ENCODE results near the gene ALAS1.
A peak's percentile ranks its signal among the peaks of the same experiment; 100 is the strongest.
"Not testable (repeated sequence)": the region's sequence is repeated elsewhere in the genome, so short reads cannot be mapped to it uniquely, and the experiment has no call there.

ALAS1 gene

DNA sequence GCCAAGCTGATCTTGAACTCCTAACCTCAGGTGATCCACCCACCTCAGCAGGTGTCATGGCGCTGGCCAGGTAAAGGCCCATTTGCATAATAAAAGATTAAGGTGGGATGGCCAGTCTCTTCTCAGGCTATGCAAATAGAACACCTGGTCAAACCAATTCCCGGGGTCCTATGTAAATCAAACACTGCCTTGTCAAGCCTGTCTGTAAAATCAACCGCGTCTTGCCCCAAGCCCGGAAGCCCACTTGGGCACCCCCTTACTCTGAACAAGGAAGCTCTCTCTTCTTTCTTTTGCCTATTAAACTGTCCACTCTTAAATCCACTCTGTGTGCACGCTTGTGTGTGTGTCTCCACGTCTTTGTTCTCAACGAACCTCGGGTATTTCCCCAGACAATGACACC, 30.7 kb upstream of the ALAS1 start:
- Histone ChIP-seq H3K27me3 (ENCODE audit: control insufficient read depth, insufficient read depth, low read length) (no peaks in the 10 kb centered on the region), H3K4me3 (ENCODE audit: low read depth, low read length) (peak overlapping the region; percentile 31), H3K9ac (ENCODE audit: low read depth, low read length) (peak overlapping the region; percentile 41), H3K36me3 (ENCODE audit: control insufficient read depth, insufficient read depth, low read length) (no peaks in the 10 kb centered on the region), H3K4me1 (ENCODE audit: control insufficient read depth, insufficient read depth, low read length) (peaks cover 7% of the 10 kb centered on the region), H3K9me3 (ENCODE audit: control insufficient read depth, insufficient read depth, low read length) (no peaks in the 10 kb centered on the region)

DNA sequence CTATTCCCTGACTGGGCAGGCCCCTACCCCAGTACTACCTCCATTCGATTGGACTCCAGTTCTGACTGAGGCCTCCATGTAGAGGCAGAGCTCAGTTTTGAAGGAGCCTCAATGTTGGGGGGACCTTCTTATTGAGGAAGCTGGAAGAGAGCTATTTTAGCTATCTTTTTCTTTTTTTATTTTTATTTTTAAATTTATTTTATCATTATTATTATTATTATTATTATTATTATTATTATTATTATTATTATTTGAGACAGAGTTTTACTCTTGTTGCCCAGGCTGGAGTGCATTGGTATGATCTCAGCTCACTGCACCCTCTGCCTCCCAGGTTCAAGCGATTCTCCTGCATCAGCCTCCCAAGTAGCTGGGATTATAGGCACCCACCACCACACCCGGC, 27.7 kb upstream of the ALAS1 start:
- not testable (repeated sequence) for H3K9ac ChIP-seq (ENCODE audit: low read depth, low read length); H3K9me3 ChIP-seq (ENCODE audit: control insufficient read depth, insufficient read depth, low read length); H3K4me1 ChIP-seq (ENCODE audit: control insufficient read depth, insufficient read depth, low read length); H3K36me3 ChIP-seq (ENCODE audit: control insufficient read depth, insufficient read depth, low read length); H3K4me3 ChIP-seq (ENCODE audit: low read depth, low read length); H3K27me3 ChIP-seq (ENCODE audit: control insufficient read depth, insufficient read depth, low read length)

DNA sequence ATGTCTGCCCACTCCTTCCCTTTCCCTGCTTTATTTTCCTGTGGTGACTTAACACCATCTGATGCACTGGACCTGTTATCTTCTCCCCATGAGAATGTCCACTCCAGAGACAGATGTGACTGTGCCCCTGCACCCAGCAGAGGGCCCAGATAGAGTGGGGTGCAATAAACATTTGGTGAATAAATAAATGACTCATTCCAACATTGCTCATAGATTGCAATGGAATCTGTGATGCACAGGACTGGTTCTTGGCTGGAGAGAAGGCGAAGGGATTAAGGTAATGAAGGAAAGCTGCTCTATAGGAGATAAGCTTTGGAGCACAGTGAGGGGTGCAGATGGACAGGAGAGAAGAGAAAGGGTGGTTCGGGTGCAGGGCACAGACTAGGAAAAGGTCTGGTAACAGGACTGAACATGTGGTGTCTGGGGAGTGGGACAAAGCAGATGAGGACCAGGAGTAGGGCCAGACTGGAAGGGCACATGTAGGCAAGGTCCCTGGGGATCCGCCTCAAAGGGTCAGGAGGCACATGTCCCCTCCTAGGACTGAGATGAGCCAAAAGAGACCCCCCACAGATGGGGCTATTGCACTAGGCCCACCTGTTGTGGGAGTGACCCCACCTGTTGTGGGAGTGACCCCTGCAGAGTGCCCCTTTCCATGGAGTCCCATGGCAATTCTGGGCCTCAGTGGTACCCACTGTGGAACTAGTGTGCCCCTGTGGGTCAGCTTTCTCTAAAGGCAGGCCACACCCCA, 26.3 kb upstream of the ALAS1 start:
- no peaks in the 10 kb centered on the region for H3K9me3 ChIP-seq (ENCODE audit: control insufficient read depth, insufficient read depth, low read length)
- H3K4me1 ChIP-seq (ENCODE audit: control insufficient read depth, insufficient read depth, low read length), result peaks cover 4% of the 10 kb centered on the region
- H3K36me3 ChIP-seq (ENCODE audit: control insufficient read depth, insufficient read depth, low read length), result no peaks in the 10 kb centered on the region
- H3K4me3 ChIP-seq (ENCODE audit: low read depth, low read length), result no peak overlapping the region
- H3K9ac ChIP-seq (ENCODE audit: low read depth, low read length), result no peak overlapping the region
- no peaks in the 10 kb centered on the region for H3K27me3 ChIP-seq (ENCODE audit: control insufficient read depth, insufficient read depth, low read length)

DNA sequence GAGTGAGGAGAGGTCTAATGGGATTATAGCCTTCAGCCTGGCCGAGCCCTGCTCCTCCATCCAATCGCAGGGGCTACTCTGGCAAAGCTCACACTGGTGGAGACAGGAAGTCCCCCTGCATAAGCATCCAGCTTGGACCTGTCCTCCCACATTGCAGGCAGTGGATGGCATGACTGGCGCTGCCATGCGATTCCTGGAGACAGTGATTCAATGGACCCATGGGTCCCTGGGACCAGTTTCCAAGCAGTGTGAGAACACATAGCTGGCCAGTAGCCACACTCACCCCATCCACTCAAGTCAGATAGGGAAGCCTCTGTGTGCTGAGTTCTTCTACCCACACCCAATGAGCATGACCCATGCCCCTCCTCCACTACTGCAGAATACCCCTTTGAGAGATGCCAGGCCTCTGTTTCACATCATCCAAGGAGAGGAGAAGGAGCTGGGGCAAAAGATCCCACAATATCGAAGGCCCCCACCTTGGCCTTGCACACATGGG, 25.6 kb upstream of the ALAS1 start:
- Histone ChIP-seq H3K4me3 (ENCODE audit: low read depth, low read length) (no peak overlapping the region), H3K9me3 (ENCODE audit: control insufficient read depth, insufficient read depth, low read length) (no peaks in the 10 kb centered on the region), H3K36me3 (ENCODE audit: control insufficient read depth, insufficient read depth, low read length) (no peaks in the 10 kb centered on the region), H3K4me1 (ENCODE audit: control insufficient read depth, insufficient read depth, low read length) (peaks cover 4% of the 10 kb centered on the region), H3K9ac (ENCODE audit: low read depth, low read length) (no peak overlapping the region), H3K27me3 (ENCODE audit: control insufficient read depth, insufficient read depth, low read length) (no peaks in the 10 kb centered on the region)

DNA sequence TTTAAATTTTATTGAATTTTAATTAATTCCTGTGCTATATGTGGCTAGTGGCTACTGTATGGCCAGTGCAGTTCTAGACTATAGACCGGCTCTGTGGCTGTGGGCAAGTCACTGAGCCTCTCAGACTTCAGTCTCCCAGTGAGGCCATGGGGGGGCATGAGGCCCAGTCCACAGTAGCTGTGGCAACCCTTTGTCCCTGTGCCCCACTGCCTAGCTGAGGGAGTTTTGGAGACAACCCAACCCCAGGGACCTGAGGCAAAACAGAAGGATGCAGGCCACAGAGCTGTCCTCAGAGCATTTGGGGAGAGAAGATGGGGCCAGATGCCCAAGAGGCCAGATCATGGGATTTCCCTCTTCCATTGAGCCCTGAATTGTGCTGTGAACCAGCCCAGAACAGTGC, 24.9 kb upstream of the ALAS1 start:
- no peak overlapping the region for H3K4me3 ChIP-seq (ENCODE audit: low read depth, low read length)
- H3K9ac ChIP-seq (ENCODE audit: low read depth, low read length), result no peak overlapping the region
- no peaks in the 10 kb centered on the region for H3K4me1 ChIP-seq (ENCODE audit: control insufficient read depth, insufficient read depth, low read length)
- H3K36me3 ChIP-seq (ENCODE audit: control insufficient read depth, insufficient read depth, low read length), result no peaks in the 10 kb centered on the region
- no peaks in the 10 kb centered on the region for H3K27me3 ChIP-seq (ENCODE audit: control insufficient read depth, insufficient read depth, low read length)
- no peaks in the 10 kb centered on the region for H3K9me3 ChIP-seq (ENCODE audit: control insufficient read depth, insufficient read depth, low read length)

DNA sequence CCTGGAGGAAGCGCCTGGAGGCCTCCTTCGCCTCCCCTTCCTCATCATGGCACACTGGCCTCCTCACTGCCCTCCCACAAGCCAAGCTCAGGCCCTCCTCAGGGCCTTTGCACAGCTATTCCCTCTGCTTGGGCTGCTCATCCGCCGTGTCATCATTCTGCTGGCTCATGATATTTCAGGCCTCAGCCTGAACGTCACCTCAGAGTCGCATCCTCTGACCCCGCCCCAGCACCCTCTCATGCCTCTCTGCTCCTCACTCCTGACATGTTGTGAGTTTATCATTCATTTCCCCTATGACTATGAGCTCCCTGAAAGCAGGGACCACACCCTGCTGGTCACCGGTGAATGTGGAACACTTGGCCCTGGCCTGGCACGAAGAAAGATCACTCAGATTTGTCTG, 23.1 kb upstream of the ALAS1 start:
- H3K4me3 ChIP-seq (ENCODE audit: low read depth, low read length), result no peak overlapping the region
- H3K9ac ChIP-seq (ENCODE audit: low read depth, low read length), result no peak overlapping the region
- no peaks in the 10 kb centered on the region for H3K4me1 ChIP-seq (ENCODE audit: control insufficient read depth, insufficient read depth, low read length)
- no peaks in the 10 kb centered on the region for H3K9me3 ChIP-seq (ENCODE audit: control insufficient read depth, insufficient read depth, low read length)
- H3K36me3 ChIP-seq (ENCODE audit: control insufficient read depth, insufficient read depth, low read length), result no peaks in the 10 kb centered on the region
- H3K27me3 ChIP-seq (ENCODE audit: control insufficient read depth, insufficient read depth, low read length), result no peaks in the 10 kb centered on the region

DNA sequence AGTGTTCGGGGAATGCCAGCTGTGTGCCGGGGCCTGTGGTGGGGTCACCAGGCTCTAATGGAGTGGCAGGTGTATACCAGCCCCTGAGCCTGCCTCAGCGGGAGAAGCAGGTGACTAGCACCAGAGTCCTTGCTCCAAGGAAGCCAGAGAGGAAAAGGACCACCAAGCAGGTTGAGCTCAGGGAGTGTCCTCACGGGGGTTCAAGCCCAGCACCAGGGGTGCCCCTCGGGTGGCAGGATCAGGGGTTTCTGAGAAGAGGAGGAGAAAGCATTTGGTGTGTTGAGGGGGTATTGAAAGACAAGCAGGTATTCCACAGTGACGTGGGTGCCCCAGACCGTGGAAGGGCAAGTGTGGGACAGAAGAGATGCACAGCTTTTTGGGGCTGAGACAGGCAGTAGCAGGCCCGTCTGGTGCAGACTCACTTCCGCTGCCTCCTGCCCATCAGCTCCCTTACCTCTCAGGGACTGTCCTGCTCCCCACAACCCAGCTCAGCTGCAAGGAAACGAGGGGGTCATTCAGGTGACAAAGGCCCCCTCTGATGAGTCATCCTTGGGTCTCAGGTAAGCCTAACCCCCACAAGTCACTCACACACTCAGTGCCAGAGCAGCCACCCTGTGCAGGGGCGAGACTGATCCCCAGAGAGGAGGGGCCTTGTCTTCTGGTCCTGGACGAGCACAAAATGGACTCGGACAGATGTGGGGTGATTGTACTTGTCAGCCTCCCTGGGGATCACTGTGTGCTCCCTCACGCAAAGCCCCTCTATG, 22.4 kb upstream of the ALAS1 start:
- Histone ChIP-seq H3K9me3 (ENCODE audit: control insufficient read depth, insufficient read depth, low read length) (no peaks in the 10 kb centered on the region), H3K4me3 (ENCODE audit: low read depth, low read length) (no peak overlapping the region), H3K36me3 (ENCODE audit: control insufficient read depth, insufficient read depth, low read length) (no peaks in the 10 kb centered on the region), H3K27me3 (ENCODE audit: control insufficient read depth, insufficient read depth, low read length) (no peaks in the 10 kb centered on the region), H3K4me1 (ENCODE audit: control insufficient read depth, insufficient read depth, low read length) (no peaks in the 10 kb centered on the region), H3K9ac (ENCODE audit: low read depth, low read length) (no peak overlapping the region)

DNA sequence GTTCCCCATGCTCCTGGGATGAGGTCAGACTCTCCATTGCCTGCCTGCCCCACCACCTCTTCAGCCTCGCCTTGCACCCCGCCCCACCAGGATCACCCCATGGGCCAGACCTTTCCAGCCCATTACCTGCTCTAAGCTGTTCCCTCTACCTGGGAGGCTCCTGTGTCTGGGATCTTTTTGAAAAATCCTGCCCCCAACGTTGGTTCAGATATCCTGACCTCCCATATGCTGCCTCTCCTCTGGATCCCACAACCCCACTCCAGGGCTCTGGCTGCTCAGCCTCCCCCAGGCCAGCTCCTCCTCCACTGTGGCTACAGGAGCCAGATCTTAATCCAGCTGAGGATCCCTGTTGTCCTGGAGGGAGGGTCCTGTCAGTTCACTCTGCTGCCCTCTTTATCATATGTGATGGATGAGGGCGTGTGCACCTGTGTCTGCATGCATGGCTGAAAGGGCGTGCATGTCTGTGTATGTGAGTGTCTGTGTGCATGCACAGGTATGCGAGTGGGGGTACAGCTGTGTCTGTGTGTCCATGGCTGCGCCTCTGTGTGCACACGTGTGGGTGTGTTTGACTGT, 21.7 kb upstream of the ALAS1 start:
- Histone ChIP-seq H3K9me3 (ENCODE audit: control insufficient read depth, insufficient read depth, low read length) (no peaks in the 10 kb centered on the region), H3K36me3 (ENCODE audit: control insufficient read depth, insufficient read depth, low read length) (no peaks in the 10 kb centered on the region), H3K4me3 (ENCODE audit: low read depth, low read length) (no peak overlapping the region), H3K27me3 (ENCODE audit: control insufficient read depth, insufficient read depth, low read length) (no peaks in the 10 kb centered on the region), H3K4me1 (ENCODE audit: control insufficient read depth, insufficient read depth, low read length) (no peaks in the 10 kb centered on the region), H3K9ac (ENCODE audit: low read depth, low read length) (no peak overlapping the region)

DNA sequence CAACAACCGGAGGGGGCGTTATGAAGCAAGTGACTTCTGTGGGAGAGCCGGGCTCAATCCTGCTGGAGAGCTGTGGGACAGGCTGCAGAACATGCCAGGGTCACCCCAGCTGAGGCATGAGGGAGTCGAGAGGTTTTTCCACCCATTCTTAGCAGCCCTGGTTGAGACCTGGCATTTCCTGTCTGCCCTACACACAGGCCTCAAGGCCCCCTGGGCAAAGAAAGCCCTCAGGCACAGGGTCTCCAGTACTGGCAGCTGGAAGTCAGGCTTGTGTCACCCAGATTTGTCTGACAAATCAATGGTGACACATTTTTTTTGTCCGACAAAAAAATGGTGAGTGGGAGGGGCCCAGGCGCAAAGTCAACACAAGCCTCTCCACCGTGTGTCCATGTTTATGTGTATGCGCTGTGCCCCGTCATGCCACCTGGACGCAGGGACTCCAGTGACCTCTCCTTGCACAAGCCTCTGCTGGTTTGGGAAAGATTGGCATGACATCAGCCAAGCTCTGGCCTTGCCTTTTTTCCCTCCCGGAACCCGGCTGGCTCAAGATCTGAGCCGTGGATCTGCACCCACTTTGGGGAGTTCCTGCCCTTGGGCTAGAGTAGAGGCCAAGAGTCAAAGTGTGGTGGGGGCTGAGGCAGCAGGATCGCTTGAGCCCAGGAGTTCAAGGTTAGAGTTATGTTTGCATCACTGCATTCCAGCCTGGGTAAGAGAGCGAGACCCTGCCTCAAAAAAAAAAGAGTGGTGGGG, 20.8 kb upstream of the ALAS1 start:
- H3K36me3 ChIP-seq (ENCODE audit: control insufficient read depth, insufficient read depth, low read length), result no peaks in the 10 kb centered on the region
- no peak overlapping the region for H3K4me3 ChIP-seq (ENCODE audit: low read depth, low read length)
- H3K27me3 ChIP-seq (ENCODE audit: control insufficient read depth, insufficient read depth, low read length), result no peaks in the 10 kb centered on the region
- no peaks in the 10 kb centered on the region for H3K9me3 ChIP-seq (ENCODE audit: control insufficient read depth, insufficient read depth, low read length)
- no peak overlapping the region for H3K9ac ChIP-seq (ENCODE audit: low read depth, low read length)
- no peaks in the 10 kb centered on the region for H3K4me1 ChIP-seq (ENCODE audit: control insufficient read depth, insufficient read depth, low read length)

DNA sequence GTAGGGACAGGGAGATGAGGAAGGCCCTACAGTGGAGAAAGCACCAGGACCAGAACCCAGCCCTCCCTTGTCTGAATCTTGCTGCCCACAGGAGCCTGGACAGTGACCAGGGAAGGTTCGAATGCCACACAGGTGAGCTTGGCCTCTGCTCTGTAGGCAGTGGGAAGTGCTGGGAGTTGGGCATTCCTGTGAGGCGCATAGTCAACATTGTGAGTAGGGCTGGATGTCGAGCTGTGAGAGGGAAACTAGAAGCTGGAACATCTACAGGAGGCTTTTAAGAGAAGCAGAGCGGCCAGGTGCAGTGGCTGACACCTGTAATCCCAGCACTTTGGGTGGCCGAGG, 20.3 kb upstream of the ALAS1 start:
- Histone ChIP-seq H3K4me3 (ENCODE audit: low read depth, low read length) (no peak overlapping the region), H3K27me3 (ENCODE audit: control insufficient read depth, insufficient read depth, low read length) (no peaks in the 10 kb centered on the region), H3K9me3 (ENCODE audit: control insufficient read depth, insufficient read depth, low read length) (no peaks in the 10 kb centered on the region), H3K4me1 (ENCODE audit: control insufficient read depth, insufficient read depth, low read length) (no peaks in the 10 kb centered on the region), H3K36me3 (ENCODE audit: control insufficient read depth, insufficient read depth, low read length) (no peaks in the 10 kb centered on the region), H3K9ac (ENCODE audit: low read depth, low read length) (no peak overlapping the region)

DNA sequence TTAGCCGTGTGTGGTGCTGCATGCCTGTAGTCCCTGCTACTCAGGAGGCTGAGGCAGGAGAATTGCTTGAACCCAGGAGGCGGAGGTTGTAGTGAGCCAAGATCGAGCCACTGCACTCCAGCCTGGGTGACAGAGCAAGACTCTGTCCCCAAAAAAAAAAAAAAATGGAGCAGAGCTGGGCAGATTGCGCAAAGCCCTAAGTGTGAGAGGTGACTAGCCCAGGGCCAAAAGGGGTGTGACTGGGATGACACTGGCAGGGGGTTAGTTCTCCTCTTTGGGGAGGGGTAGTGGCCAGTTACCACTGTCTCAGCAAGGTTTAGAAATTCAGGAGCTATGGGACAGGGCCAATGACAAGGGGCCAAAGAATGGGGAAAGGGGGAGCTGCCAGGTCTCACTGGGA, 19.8 kb upstream of the ALAS1 start:
- H3K9ac ChIP-seq (ENCODE audit: low read depth, low read length); H3K4me3 ChIP-seq (ENCODE audit: low read depth, low read length); H3K27me3 ChIP-seq (ENCODE audit: control insufficient read depth, insufficient read depth, low read length); H3K4me1 ChIP-seq (ENCODE audit: control insufficient read depth, insufficient read depth, low read length); H3K36me3 ChIP-seq (ENCODE audit: control insufficient read depth, insufficient read depth, low read length); H3K9me3 ChIP-seq (ENCODE audit: control insufficient read depth, insufficient read depth, low read length): not testable (repeated sequence)

Measured in iPS-15b (cell line).